Heart right ventricle (tissue), 16 donors: Measurements from ENCODE around the gene TERB1. TPM values are rescaled to one million over a fixed set of nuclear protein-coding genes. Genes with fewer than 3 reads are reported as not detected.

Source experiments
- ATAC-seq, 8 donors: fragments of 200-7000 bp; cut with Tn5 transposase; one replicate each; pipeline ENCODE4 v1.9.1; 2020; ENCODE audit warnings: mild to moderate bottlenecking in 8 of 8, moderate library complexity in 8 of 8, moderate number of reproducible peaks in 1 of 8
- DNase-seq, 2 donors: peaks; one replicate each; pipeline ENCODE4 v3.0.0-alpha.2; 2020
- H3K27ac ChIP-seq, 10 donors: fragments of 200-600 bp; sonication (generic) in 2 of 10; one replicate each; pipeline versions ENCODE4 v1.5.0 to v1.8.0; 2020 to 2022; ENCODE audit warnings: mild to moderate bottlenecking in 3 of 10
- H3K27me3 ChIP-seq, 7 donors: fragments of 200-600 bp; one replicate each; pipeline ENCODE4 v1.8.0; 2021 to 2022; ENCODE audit warnings: mild to moderate bottlenecking in 2 of 7
- H3K36me3 ChIP-seq, 9 donors: fragments of 200-600 bp; sonication (generic) in 1 of 9; one replicate each; pipeline versions ENCODE4 v1.5.0 to v1.8.0; 2020 to 2022; ENCODE audit warnings: mild to moderate bottlenecking in 2 of 9
- H3K4me1 ChIP-seq, 9 donors: fragments of 200-600 bp; sonication (generic) in 1 of 9; one replicate each; pipeline versions ENCODE4 v1.5.0 to v1.8.0; 2020 to 2022; ENCODE audit warnings: mild to moderate bottlenecking in 4 of 9
- H3K4me3 ChIP-seq, 10 donors: fragments of 200-600 bp; sonication (generic) in 2 of 10; one replicate each; pipeline versions ENCODE4 v1.5.0 to v1.8.0; 2020 to 2022; ENCODE audit warnings: mild to moderate bottlenecking in 7 of 10, moderate library complexity in 2 of 10
- H3K9me3 ChIP-seq, 11 donors: fragments of 200-600 bp in 10 of 11; sonication (generic) in 2 of 11; one replicate each; pipeline versions ENCODE4 v1.5.0 to v1.8.0; 2013 to 2022; ENCODE audit warnings: mild to moderate bottlenecking in 2 of 11, control low read depth in 1 of 11, moderate library complexity in 1 of 11
- CTCF ChIP-seq, 9 donors: fragments of 200-600 bp; sonication (generic) in 2 of 9; IDR thresholded peaks; one replicate each; pipeline versions ENCODE4 v1.5.0 to v1.8.0; 2021 to 2022; ENCODE audit warnings: antibody characterized with exemption in 9 of 9, mild to moderate bottlenecking in 5 of 9, moderate library complexity in 1 of 9
- WGBS, 2 donors: extraction: QIAGEN DNeasy Blood & Tissue Kit; methylation state at CpG; one replicate each; pipeline ENCODE4 v1.1.7; 2013; ENCODE audit warnings: inconsistent platforms in 1 of 2; 5-methylcytosine and 5-hydroxymethylcytosine counted together
- intact Hi-C, 10 donors: fragments of 100-400 bp; cut with DNase I; formaldehyde crosslinking; loops; one replicate each; pipeline versions ENCODE4 v1.11.1 to v1.14.2; 2022
- polyA plus RNA-seq, 2 donors: library from polyadenylated mRNA; stranded (reverse); fragments of 200-250 nt; gene quantifications; one replicate each; pipeline ENCODE4 v1.2.3, GENCODE V29; 2013
- total RNA-seq, 10 donors: library from RNA; stranded (reverse); fragmentation: NEBNext Ultra II Directional in 3 of 10; extraction: Animal tissue kit (Norgen Biotek cat#: 25700) in 3 of 10; gene quantifications; one replicate each; pipeline versions ENCODE4 v1.2.1 to v1.2.4, GENCODE V29; 2021 to 2023
- donor health status: Arrhythmogenic right ventricular cardiomyopathy.
- donor health status: ischemic (EF 13 %, LVEDD 7.1; RV severe dilation, severe dysfunction).
- donor health status: healthy with polysubstance abuse.
- donor health status: DM: no; HTN: yes; CAD: no.
- donor health status: DM: no; HTN: no; CAD: no.
- donor health status: ischemic (EF 25% LVEDD 6.9; RV normal size, moderate dysfunction).
- donor health status: ischemic (EF 25% LVEDD 5.7; RV mildly dilated, moderate dysfunction).
- donor health status: healthy.
- donor health status: DM: yes; HTN: yes; CAD: no.
- donor health status: Ischemic cardiomyopathy.
- donor health status: ischemic (EF 35%, LVEDD 5.7; RV mildly dilated, moderate dysfunction).
- donor health status: nonischemic (EF 11% LVEDD 7.7; RV severe dilation, severe dysfunction).
- donor health status: DM: yes; HTN: yes; CAD: no.
- donor health status: PGD.
- donor health status: ischemic (EF 29% LVEDD 5.4; RV normal size, mild dysfunction).
- donor health status: nonischemic (EF 23%, LVEDD 6.1; RV moderate dilation, normal function).

Gene TERB1
- total and polyA plus RNA-seq, 12 donors = 0.12 TPM; not detected in 11

- intact Hi-C loops = no loop called here
- no peaks in the 10 kb centered on the region for H3K9me3 ChIP-seq
- no peaks in the 10 kb centered on the region for H3K27me3 ChIP-seq
- 76 to 83% methylated on average over 4 of the region's 4 CpGs for WGBS, 2 donors
- H3K4me1 ChIP-seq = no peaks in the 10 kb centered on the region
- H3K36me3 ChIP-seq = peaks cover 0 to 100% (median 54%) of the 10 kb centered on the region in 9 donors
- ATAC-seq (no peak), DNase-seq (no peak)
- no peak for TF ChIP-seq CTCF (IDR thresholded peaks at IDR 0.05)
- no peak overlapping the region for H3K4me3 ChIP-seq
- no peak overlapping the region for H3K27ac ChIP-seq
These were observed 9.0 kb upstream of the TERB1 start for GRCh38 chr16:66810391-66810790.

- no peak overlapping the region for H3K27ac ChIP-seq
- H3K9me3 ChIP-seq = no peaks in the 10 kb centered on the region
- H3K36me3 ChIP-seq = peaks cover 0 to 100% (median 58%) of the 10 kb centered on the region in 9 donors
- no peak for DNase-seq
- TF ChIP-seq CTCF (IDR thresholded peaks at IDR 0.05) = no peak
- 95% methylated on average over 4 of the region's 4 CpGs for WGBS, 2 donors
- intact Hi-C loops = no loop called here
- no peaks in the 10 kb centered on the region for H3K27me3 ChIP-seq
- no peaks in the 10 kb centered on the region for H3K4me1 ChIP-seq
- ATAC-seq = no peak
- no peak overlapping the region for H3K4me3 ChIP-seq
These were observed 8.4 kb upstream of the TERB1 start for GRCh38 chr16:66809765-66810164.

- TF ChIP-seq CTCF (IDR thresholded peaks at IDR 0.05) = no peak
- no peaks in the 10 kb centered on the region for H3K9me3 ChIP-seq
- intact Hi-C loops = no loop called here
These were observed 775 bp upstream of the TERB1 start for GRCh38 chr16:66802159-66802558.

GRCh38 chr16:66800856-66801255, 528 bp downstream of the TERB1 start:
- H3K27me3 ChIP-seq = no peaks in the 10 kb centered on the region
- H3K27ac ChIP-seq = no peak overlapping the region
- peaks cover 0 to 53% (median 36%) of the 10 kb centered on the region in 9 donors for H3K36me3 ChIP-seq
- intact Hi-C loops = no loop called here
- H3K4me3 ChIP-seq = no peak overlapping the region
- H3K4me1 ChIP-seq = no peaks in the 10 kb centered on the region
- WGBS, 2 donors = 91 to 92% methylated on average over 19 of the region's 19 CpGs
- no peak for TF ChIP-seq CTCF (IDR thresholded peaks at IDR 0.05)
- H3K9me3 ChIP-seq = no peaks in the 10 kb centered on the region
- ATAC-seq (peak in 2 of 8 donors; percentile 10 to 34), DNase-seq (no peak)

More at GRCh38 chr16:66802159-66802558, 775 bp upstream of the TERB1 start:
- Histone ChIP-seq H3K4me1 (no peaks in the 10 kb centered on the region), H3K27ac (no peak overlapping the region), H3K36me3 (peaks cover 0 to 66% (median 46%) of the 10 kb centered on the region in 9 donors), H3K27me3 (no peaks in the 10 kb centered on the region), H3K4me3 (no peak overlapping the region)
- ATAC-seq (no peak), DNase-seq (no peak)
- 92 to 93% methylated on average over 5 of the region's 5 CpGs for WGBS, 2 donors
